GM18508 (cell line): ENCODE data around the gene TRMT10B.
A peak's percentile ranks its signal among the peaks of the same experiment; 100 is the strongest.
"Not testable (repeated sequence)": the region's sequence is repeated elsewhere in the genome, so short reads cannot be mapped to it uniquely, and the experiment has no call there.

Experiments
- ATAC-seq: cut with Tn5 transposase; IDR thresholded peaks from one replicate; pipeline ENCODE4 v1.9.1; 2021; ENCODE audit warnings: moderate number of reproducible peaks; ENCODE audit not compliant: insufficient read depth, unreplicated experiment

TRMT10B gene

GRCh38 chr9:37796232-37796631, 42.6 kb downstream of the TRMT10B start:
- ATAC-seq: no peak

- ATAC-seq: no peak
These were observed 45.1 kb downstream of the TRMT10B start for GRCh38 chr9:37798677-37799076.

GRCh38 chr9:37800631-37801286, 47.2 kb downstream of the TRMT10B start, which contains the start of gene DCAF10:
Gene DCAF10, plus strand, starts transcription at chr9:37800797. Its CDS starts 70 bp downstream, at chr9:37800867.
- peak; percentile 36 for ATAC-seq

GRCh38 chr9:37801287-37801850, 47.8 kb downstream of the TRMT10B start:
- ATAC-seq: no peak

- no peak for ATAC-seq
These were observed 48.5 kb downstream of the TRMT10B start for GRCh38 chr9:37801959-37802711.

- no peak for ATAC-seq
These were observed 52.7 kb downstream of the TRMT10B start for GRCh38 chr9:37806271-37806670.

GRCh38 chr9:37809676-37810075, 56.1 kb downstream of the TRMT10B start:
- ATAC-seq: not testable (repeated sequence)

- no peak for ATAC-seq
These were observed 58.4 kb downstream of the TRMT10B start for GRCh38 chr9:37811906-37812476.

GRCh38 chr9:37812773-37813379, 59.3 kb downstream of the TRMT10B start:
- ATAC-seq: no peak

GRCh38 chr9:37818849-37819248, 65.2 kb downstream of the TRMT10B start:
- no peak for ATAC-seq

- no peak for ATAC-seq
These were observed 66.5 kb downstream of the TRMT10B start for GRCh38 chr9:37820142-37820541.

- ATAC-seq: not testable (repeated sequence)
These were observed 71.6 kb downstream of the TRMT10B start for GRCh38 chr9:37825174-37825573.

- no peak for ATAC-seq
These were observed 74.0 kb downstream of the TRMT10B start for GRCh38 chr9:37827483-37828165.
